Karpas-422 (cell line): ENCODE measurements around the gene RAB30. TPM values are rescaled to one million over a fixed set of nuclear protein-coding genes. Genes with fewer than 3 reads are reported as not detected.
A peak's percentile ranks its signal among the peaks of the same experiment; 100 is the strongest.

Source experiments
- DNase-seq: peaks from one replicate; pipeline ENCODE4 v3.0.0-alpha.2; 2015
- H2AFZ ChIP-seq: fragments of 200-600 bp; sonication (generic); 2 replicates; pipeline ENCODE4 v1.6.1; 2014; ENCODE audit warnings: antibody characterized with exemption, low read length, mixed read lengths
- H3K27ac ChIP-seq: fragments of 200-600 bp; sonication (generic); 2 replicates; pipeline ENCODE4 v1.5.1; 2014; ENCODE audit warnings: mild to moderate bottlenecking, low read length, moderate library complexity
- H3K27me3 ChIP-seq: fragments of 200-600 bp; sonication (generic); 2 replicates; pipeline ENCODE4 v1.6.1; 2014; ENCODE audit warnings: low read length, mixed read lengths
- H3K36me3 ChIP-seq: fragments of 200-600 bp; sonication (generic); 2 replicates; pipeline ENCODE4 v1.6.1; 2014; ENCODE audit warnings: low read length, mixed read lengths; ENCODE audit not compliant: insufficient read depth
- H3K4me1 ChIP-seq: fragments of 200-600 bp; sonication (generic); 2 replicates; pipeline ENCODE4 v1.6.1; 2014; ENCODE audit warnings: mild to moderate bottlenecking, low read length, mixed read lengths
- H3K4me2 ChIP-seq: fragments of 200-600 bp; sonication (generic); 2 replicates; pipeline ENCODE4 v1.6.1; 2014; ENCODE audit warnings: low read length, low read depth, mild to moderate bottlenecking; ENCODE audit not compliant: poor library complexity, severe bottlenecking
- H3K4me3 ChIP-seq: fragments of 200-600 bp; sonication (generic); 2 replicates; pipeline ENCODE4 v1.5.1; 2014; ENCODE audit warnings: mild to moderate bottlenecking, antibody characterized with exemption, low read length, mixed read lengths
- H3K79me2 ChIP-seq: fragments of 200-600 bp; sonication (generic); 2 replicates; pipeline ENCODE4 v1.6.1; 2014; ENCODE audit warnings: mild to moderate bottlenecking, low read length, mixed read lengths
- H3K9ac ChIP-seq: fragments of 200-600 bp; sonication (generic); 2 replicates; pipeline ENCODE4 v1.6.0; 2014; ENCODE audit warnings: low read length
- H3K9me2 ChIP-seq: fragments of 200-600 bp; sonication (generic), shearing (Covaris generic); replicated peaks from 2 replicates; pipeline ENCODE4 v1.6.0; 2014; ENCODE audit warnings: mild to moderate bottlenecking, low read length, moderate library complexity; ENCODE audit not compliant: insufficient read depth
- H3K9me3 ChIP-seq: fragments of 300-700, 200-600 bp; sonication (generic); 2 replicates; pipeline ENCODE4 v1.6.1; 2014; ENCODE audit warnings: low read length, mixed read lengths
- H4K20me1 ChIP-seq: fragments of 200-600 bp; sonication (generic); 2 replicates; pipeline ENCODE4 v1.6.1; 2014; ENCODE audit warnings: mild to moderate bottlenecking, antibody characterized with exemption, low read length, low read depth; ENCODE audit not compliant: insufficient read depth
- total RNA-seq: library from RNA; depleted of rRNA; stranded (reverse); fragments of >200 nt; shearing (Covaris generic); gene quantifications from 2 replicates; pipeline ENCODE4 v1.2.3, GENCODE V29; 2014; ENCODE audit warnings: low replicate concordance

Gene RAB30
- total RNA-seq, 1 experiment from 2014 or later, result 66.5 TPM

DNA sequence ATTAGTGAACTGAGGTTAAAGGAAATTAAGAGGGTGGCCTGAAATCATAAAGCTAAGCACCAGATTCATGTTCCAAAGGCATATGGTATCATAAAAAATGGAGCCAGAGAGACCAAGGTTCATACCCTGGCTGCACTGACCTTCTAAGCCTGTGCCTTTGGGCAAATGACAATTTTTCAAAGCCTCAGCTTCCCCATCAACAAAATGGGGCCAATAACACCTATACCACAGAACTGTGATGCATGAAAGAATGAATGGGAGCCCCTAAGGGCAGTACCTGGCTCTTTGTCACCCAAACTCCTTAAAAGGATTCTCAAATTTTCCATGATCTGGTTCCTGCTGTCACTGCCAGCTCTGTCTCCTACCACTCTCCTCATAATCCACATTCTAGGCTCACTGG, 72.5 kb downstream of the RAB30 start:
- Histone ChIP-seq H3K79me2 (peaks cover 98% of the 10 kb centered on the region), H3K4me3 (no peak overlapping the region), H3K27ac (peak overlapping the region; percentile 70), H3K4me2 (no peak overlapping the region), H2AFZ (no peak overlapping the region), H3K27me3 (no peaks in the 10 kb centered on the region), H3K9ac (no peak overlapping the region), H3K9me3 (no peaks in the 10 kb centered on the region), H3K36me3 (peaks cover 37% of the 10 kb centered on the region), H4K20me1 (no peaks in the 10 kb centered on the region; the same call in 1 of the 2 replicates), H3K9me2 (no peaks in the 10 kb centered on the region), H3K4me1 (peaks cover 95% of the 10 kb centered on the region)
- no peak for DNase-seq

DNA sequence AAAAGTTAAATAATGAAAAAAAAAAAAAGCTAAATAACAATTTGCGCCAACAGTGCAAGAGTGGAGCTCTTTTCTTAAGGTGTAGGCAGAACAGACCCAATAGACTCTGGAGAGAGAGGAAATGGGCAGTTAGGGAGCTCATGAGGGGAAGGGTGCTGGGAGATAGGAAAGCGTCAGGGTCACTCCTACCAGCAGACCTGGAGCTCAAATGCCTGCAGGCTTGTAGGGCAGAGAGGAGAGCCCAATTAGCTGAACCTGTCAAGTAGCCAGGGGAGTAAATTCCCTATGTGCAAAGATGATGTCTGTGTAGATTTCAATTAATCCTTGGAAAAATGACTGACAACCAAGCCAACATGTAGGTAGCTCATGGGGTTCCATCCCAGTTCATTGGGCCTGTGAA, 73.0 kb downstream of the RAB30 start:
- DNase-seq, result no peak
- peaks cover 98% of the 10 kb centered on the region for H3K79me2 ChIP-seq
- peak overlapping the region; percentile 70 for H3K27ac ChIP-seq
- H3K4me1 ChIP-seq, result peaks cover 95% of the 10 kb centered on the region
- H3K4me3 ChIP-seq, result no peak overlapping the region
- H2AFZ ChIP-seq, result no peak overlapping the region
- H3K9me3 ChIP-seq, result no peaks in the 10 kb centered on the region
- H3K4me2 ChIP-seq, result peak overlapping the region; percentile 4
- no peaks in the 10 kb centered on the region for H3K27me3 ChIP-seq
- H4K20me1 ChIP-seq, result no peaks in the 10 kb centered on the region; the same call in 1 of the 2 replicates
- no peak overlapping the region for H3K9ac ChIP-seq
- H3K9me2 ChIP-seq, result no peaks in the 10 kb centered on the region
- H3K36me3 ChIP-seq, result peaks cover 42% of the 10 kb centered on the region

DNA sequence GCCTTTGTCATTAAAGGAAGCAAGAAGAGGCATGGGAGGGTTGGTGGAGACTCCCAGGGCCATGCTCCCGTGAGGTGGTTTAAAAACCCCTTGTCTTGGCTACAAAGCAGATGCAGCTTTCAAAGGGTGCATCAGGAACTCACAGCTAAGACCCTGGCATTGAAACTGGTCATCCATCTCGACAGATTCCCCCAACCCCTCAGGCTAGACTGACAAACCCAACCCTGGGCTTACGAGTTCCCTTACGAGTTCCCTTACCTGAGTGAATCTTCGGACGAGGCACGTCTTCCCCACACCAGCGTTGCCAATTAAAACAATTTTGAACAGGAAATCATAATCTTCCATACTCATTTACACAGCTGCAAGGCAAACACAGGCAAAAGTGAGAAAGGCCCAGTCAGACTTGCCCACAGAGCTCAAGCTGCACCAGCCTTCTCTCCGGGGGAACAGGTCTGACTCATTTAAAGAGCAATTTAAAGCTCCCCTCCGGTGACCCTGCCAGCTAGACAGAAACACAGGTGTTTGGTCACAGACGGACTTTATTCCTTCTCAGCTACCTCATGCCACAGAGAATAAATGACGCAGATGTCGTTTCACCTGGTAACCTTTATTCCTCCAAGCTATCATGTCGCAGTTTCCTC, 74.6 kb downstream of the RAB30 start:
- Histone ChIP-seq H2AFZ (no peak overlapping the region), H3K27me3 (no peaks in the 10 kb centered on the region), H3K9ac (peak overlapping the region; percentile 23; the same call in 1 of the 2 replicates), H4K20me1 (no peaks in the 10 kb centered on the region; the same call in 1 of the 2 replicates), H3K79me2 (peaks cover 98% of the 10 kb centered on the region), H3K27ac (peak overlapping the region; percentile 70), H3K9me2 (no peaks in the 10 kb centered on the region), H3K4me1 (peaks cover 94% of the 10 kb centered on the region), H3K36me3 (peaks cover 57% of the 10 kb centered on the region), H3K9me3 (no peaks in the 10 kb centered on the region), H3K4me3 (no peak overlapping the region), H3K4me2 (peak overlapping the region; percentile 11)
- no peak for DNase-seq

DNA sequence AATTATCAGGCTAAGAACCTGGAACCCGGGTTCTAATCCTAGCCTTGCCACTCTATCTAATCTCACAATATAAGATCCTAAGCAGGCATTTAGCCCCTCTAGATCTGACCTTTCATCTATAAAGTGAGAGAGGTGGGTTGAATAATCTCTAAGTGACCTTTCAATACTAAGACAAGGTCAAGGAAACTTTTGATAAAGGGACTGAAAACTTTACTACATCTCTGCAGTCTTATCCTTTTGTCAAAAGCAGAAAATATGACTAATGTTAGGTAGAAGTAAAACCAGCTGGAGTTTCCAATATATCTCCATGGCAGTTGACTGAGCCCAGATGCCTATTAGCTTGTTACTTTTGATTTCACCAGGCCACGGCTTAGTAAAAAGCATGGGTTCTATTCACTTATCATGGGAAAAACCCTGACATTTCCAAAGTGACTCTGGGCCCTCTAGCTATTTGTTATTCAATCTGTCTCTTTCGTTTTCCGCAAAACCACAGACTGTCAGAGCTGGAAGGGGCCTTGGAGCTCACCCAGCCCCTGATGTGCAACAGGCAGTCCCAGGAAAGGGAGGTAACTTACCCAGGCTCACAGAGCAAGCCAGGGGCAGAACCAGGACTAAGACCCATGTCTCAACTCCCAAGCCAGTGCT, 75.8 kb downstream of the RAB30 start:
- Histone ChIP-seq H3K9me2 (no peaks in the 10 kb centered on the region), H3K4me1 (peaks cover 89% of the 10 kb centered on the region), H3K27me3 (no peaks in the 10 kb centered on the region), H3K36me3 (peaks cover 60% of the 10 kb centered on the region), H3K79me2 (peaks cover 96% of the 10 kb centered on the region), H3K9me3 (no peaks in the 10 kb centered on the region), H2AFZ (no peak overlapping the region), H3K27ac (peak overlapping the region; percentile 70), H3K9ac (peak overlapping the region; percentile 20; the same call in 1 of the 2 replicates), H4K20me1 (no peaks in the 10 kb centered on the region; the same call in 1 of the 2 replicates), H3K4me3 (no peak overlapping the region), H3K4me2 (peak overlapping the region; percentile 11)
- DNase-seq, result no peak

DNA sequence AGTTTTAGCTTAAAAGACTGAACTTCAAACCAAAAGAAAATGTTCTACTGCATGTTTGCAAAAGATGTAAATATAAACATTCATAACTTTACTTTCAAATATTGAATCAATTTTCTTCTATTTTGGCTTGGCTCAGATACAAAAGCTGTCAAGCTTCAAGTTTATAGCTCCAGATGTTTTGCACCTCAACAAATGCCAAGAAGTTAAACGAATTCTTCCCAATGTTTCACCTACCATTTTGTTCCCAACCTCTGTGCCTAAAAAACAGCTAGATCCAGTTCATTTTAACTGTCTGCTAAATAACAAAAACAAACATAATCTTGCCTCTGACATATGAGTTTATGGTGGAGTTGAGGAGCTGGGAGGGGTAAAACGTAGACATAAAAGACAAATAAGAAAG, 76.5 kb downstream of the RAB30 start:
- Histone ChIP-seq H3K27me3 (no peaks in the 10 kb centered on the region), H3K27ac (peak overlapping the region; percentile 70), H3K9me2 (no peaks in the 10 kb centered on the region), H3K4me3 (no peak overlapping the region), H3K9me3 (no peaks in the 10 kb centered on the region), H4K20me1 (no peaks in the 10 kb centered on the region; the same call in 1 of the 2 replicates), H3K4me1 (peaks cover 89% of the 10 kb centered on the region), H3K9ac (no peak overlapping the region), H3K79me2 (peaks cover 95% of the 10 kb centered on the region), H3K36me3 (peaks cover 62% of the 10 kb centered on the region), H2AFZ (no peak overlapping the region), H3K4me2 (peak overlapping the region; percentile 11)
- DNase-seq, result no peak

DNA sequence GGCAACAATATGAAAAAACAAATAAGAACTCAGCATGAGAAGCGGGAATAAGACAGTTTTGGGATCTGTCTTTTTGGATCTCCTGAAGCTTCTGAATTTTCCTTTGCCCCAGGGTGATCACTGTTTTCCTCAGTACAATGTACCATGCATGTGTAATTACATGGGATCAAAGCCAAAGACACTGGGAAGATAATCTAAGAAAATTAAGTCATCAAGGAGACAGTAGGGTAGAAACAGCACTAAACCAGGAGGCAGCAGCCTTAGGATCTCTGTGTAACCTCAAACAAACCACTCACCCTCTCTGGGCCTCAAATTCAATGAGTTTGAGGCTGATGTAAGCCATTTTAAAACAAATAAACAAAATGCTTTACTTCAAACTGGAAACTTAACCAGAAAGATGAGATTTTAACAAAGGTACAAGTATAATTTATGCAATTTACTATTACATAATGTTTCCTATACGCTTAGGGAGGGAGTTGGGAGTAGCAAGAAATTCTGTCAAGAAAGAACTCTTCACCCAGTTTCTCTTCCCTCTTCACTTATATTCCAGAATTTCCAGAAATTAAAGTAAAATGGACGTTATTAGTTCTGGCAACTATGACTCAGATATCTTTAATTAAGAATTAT, 77.0 kb downstream of the RAB30 start:
- DNase-seq, result no peak
- H4K20me1 ChIP-seq, result no peaks in the 10 kb centered on the region; the same call in 1 of the 2 replicates
- H3K9me2 ChIP-seq, result no peaks in the 10 kb centered on the region
- H3K9ac ChIP-seq, result no peak overlapping the region
- H3K36me3 ChIP-seq, result peaks cover 63% of the 10 kb centered on the region
- peak overlapping the region; percentile 11 for H3K4me2 ChIP-seq
- H3K4me1 ChIP-seq, result peaks cover 87% of the 10 kb centered on the region
- no peaks in the 10 kb centered on the region for H3K27me3 ChIP-seq
- H3K27ac ChIP-seq, result peak overlapping the region; percentile 70
- H2AFZ ChIP-seq, result no peak overlapping the region
- H3K9me3 ChIP-seq, result no peaks in the 10 kb centered on the region
- H3K4me3 ChIP-seq, result no peak overlapping the region
- peaks cover 95% of the 10 kb centered on the region for H3K79me2 ChIP-seq

DNA sequence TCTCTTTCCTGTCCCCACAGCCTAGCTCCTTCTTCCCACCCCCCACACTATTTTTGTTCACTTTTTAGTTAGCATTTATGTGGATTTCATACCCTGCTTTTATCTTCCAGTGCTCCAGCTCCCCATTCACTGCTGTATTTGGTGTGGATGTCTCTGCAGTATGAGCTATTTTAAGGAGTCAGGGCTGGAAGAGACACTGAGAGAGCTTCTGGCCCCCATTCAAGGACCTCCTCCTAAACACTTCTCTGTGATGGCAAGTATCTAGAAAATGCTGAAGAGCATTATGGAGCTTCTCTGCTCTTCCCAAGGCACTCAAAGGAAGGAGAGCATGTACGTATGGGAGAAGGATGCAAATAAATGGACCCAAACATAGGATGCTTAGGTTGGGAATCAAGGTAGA, 79.5 kb downstream of the RAB30 start:
- H4K20me1 ChIP-seq, result no peaks in the 10 kb centered on the region
- no peaks in the 10 kb centered on the region for H3K9me2 ChIP-seq
- H3K27ac ChIP-seq, result peak overlapping the region; percentile 21
- no peak overlapping the region for H3K4me2 ChIP-seq
- DNase-seq, result no peak
- no peak overlapping the region for H2AFZ ChIP-seq
- H3K4me3 ChIP-seq, result no peak overlapping the region
- H3K36me3 ChIP-seq, result peaks cover 80% of the 10 kb centered on the region
- peaks cover 91% of the 10 kb centered on the region for H3K79me2 ChIP-seq
- no peaks in the 10 kb centered on the region for H3K27me3 ChIP-seq
- no peak overlapping the region for H3K9ac ChIP-seq
- peaks cover 67% of the 10 kb centered on the region for H3K4me1 ChIP-seq
- H3K9me3 ChIP-seq, result no peaks in the 10 kb centered on the region
